PC-9 (cell line): Measurements from ENCODE around the gene VEGFD.

ENCODE experiments used
- EZH2 ChIP-seq: fragments of 200-600 bp; sonication (generic); IDR thresholded peaks from 2 replicates; pipeline ENCODE4 v1.8.0; 2017; ENCODE audit warnings: antibody characterized with exemption, low read depth
- TF ChIP-seq, protein P1 (sequence below): fragments of 200-600 bp; sonication (generic); conservative IDR thresholded peaks from 2 replicates; pipeline ENCODE4 v1.6.1; 2017; ENCODE audit warnings: mixed run types, antibody characterized with exemption, mild to moderate bottlenecking, moderate library complexity

DNA sequence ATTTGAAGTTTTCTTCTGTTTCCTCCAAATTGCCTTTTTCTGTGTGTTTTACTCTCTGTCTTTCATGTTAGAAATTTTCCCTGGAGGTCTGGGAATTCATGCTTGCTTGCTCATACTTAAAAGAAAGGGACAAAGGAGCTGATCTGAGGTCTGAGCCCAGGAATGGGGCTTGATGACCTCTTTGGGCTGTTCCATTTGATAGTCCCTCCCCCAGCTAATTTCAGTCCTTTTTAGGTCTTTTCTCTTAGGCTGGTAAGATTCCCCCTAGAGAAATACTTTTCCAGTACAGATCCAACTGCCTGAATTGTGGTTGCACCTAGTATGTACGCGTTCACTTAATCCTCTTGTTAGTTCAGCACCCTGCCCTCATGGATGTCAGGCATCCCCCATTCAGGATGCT lies 43.3 kb downstream of the VEGFD start:
- TF ChIP-seq EZH2, result no peak
- TF ChIP-seq, protein P1, sequence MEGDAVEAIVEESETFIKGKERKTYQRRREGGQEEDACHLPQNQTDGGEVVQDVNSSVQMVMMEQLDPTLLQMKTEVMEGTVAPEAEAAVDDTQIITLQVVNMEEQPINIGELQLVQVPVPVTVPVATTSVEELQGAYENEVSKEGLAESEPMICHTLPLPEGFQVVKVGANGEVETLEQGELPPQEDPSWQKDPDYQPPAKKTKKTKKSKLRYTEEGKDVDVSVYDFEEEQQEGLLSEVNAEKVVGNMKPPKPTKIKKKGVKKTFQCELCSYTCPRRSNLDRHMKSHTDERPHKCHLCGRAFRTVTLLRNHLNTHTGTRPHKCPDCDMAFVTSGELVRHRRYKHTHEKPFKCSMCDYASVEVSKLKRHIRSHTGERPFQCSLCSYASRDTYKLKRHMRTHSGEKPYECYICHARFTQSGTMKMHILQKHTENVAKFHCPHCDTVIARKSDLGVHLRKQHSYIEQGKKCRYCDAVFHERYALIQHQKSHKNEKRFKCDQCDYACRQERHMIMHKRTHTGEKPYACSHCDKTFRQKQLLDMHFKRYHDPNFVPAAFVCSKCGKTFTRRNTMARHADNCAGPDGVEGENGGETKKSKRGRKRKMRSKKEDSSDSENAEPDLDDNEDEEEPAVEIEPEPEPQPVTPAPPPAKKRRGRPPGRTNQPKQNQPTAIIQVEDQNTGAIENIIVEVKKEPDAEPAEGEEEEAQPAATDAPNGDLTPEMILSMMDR, result no peak
